Measurements from ENCODE around the gene AMDHD1.

The AMDHD1 gene

GRCh38 chr12:95972832-95973456, 29.8 kb downstream of the AMDHD1 start:
- no peak overlapping the region for H3K27ac Mint-ChIP-seq
- ATAC-seq (replicated peaks) (no peak), DNase-seq (no peak)
- H3K9me3 Mint-ChIP-seq = no peaks in the 10 kb centered on the region
- no peaks in the 10 kb centered on the region for H3K36me3 Mint-ChIP-seq (ENCODE audit: insufficient read depth)
- no peaks in the 10 kb centered on the region for H3K27me3 Mint-ChIP-seq
- H3K4me1 Mint-ChIP-seq (ENCODE audit: low read depth in 2 of 2) = no peaks in the 10 kb centered on the region
- no peak overlapping the region for H3K4me3 Mint-ChIP-seq

DNA sequence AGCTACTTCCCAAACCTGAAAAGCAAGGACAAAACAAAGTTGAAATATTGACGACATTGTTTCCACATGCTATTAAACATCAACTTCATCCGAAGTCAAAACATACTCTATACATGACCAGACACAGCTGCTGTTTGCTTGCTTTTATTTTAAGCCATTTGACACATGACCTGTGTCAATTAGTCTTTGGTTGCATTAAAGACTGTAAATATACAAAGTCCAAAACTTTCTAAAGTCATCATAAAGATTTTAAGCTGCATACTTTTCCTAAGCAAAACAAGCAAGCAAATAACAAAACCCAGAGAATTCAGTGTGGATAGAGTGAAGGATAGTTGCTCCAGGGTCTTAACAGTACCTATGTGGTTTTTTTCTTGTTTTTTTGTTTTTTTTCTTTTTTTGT, 31.2 kb downstream of the AMDHD1 start:
- H3K27ac Mint-ChIP-seq = no peak overlapping the region
- no peaks in the 10 kb centered on the region for H3K36me3 Mint-ChIP-seq (ENCODE audit: insufficient read depth)

DNA sequence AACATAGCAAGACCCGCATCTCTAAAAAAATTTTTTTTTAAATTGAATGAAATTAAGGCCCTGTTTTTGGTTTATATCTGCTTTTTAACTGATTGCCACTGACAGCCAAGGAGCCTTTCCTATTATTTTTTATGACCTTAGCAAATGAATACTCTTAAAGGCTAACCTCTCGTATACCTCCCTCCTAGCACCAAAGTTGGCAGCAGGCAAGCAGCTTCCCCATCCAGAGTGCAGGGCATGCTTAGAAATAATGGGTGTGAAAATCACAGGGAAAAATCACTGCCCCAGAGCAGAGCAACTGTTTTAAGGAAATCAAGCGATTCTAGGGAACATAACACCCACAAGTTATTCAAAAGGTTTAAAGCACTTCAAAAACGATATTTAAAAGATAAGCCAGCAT, 32.4 kb downstream of the AMDHD1 start:
- DNase-seq = no peak
- Mint-ChIP-seq H3K9me3 (no peaks in the 10 kb centered on the region), H3K4me1 (ENCODE audit: low read depth in 2 of 2) (no peaks in the 10 kb centered on the region), H3K36me3 (ENCODE audit: insufficient read depth) (no peaks in the 10 kb centered on the region), H3K27me3 (no peaks in the 10 kb centered on the region), H3K27ac (no peak overlapping the region), H3K4me3 (no peak overlapping the region)
- no peak for ATAC-seq (replicated peaks)

More for the DNA sequence above, 31.2 kb downstream of the AMDHD1 start:
- H3K27me3 Mint-ChIP-seq = no peaks in the 10 kb centered on the region
- no peak for ATAC-seq (replicated peaks)
- no peaks in the 10 kb centered on the region for H3K9me3 Mint-ChIP-seq
- no peaks in the 10 kb centered on the region for H3K4me1 Mint-ChIP-seq (ENCODE audit: low read depth in 2 of 2)
- H3K4me3 Mint-ChIP-seq = no peak overlapping the region
- DNase-seq = no peak

- Mint-ChIP-seq H3K27ac (no peak overlapping the region), H3K36me3 (ENCODE audit: insufficient read depth) (no peaks in the 10 kb centered on the region), H3K4me1 (ENCODE audit: low read depth in 2 of 2) (no peaks in the 10 kb centered on the region), H3K4me3 (no peak overlapping the region), H3K27me3 (no peaks in the 10 kb centered on the region), H3K9me3 (no peaks in the 10 kb centered on the region)
- no peak for DNase-seq
- no peak for ATAC-seq (replicated peaks)
Observed at GRCh38 chr12:95976416-95976832, 33.3 kb downstream of the AMDHD1 start.

DNA sequence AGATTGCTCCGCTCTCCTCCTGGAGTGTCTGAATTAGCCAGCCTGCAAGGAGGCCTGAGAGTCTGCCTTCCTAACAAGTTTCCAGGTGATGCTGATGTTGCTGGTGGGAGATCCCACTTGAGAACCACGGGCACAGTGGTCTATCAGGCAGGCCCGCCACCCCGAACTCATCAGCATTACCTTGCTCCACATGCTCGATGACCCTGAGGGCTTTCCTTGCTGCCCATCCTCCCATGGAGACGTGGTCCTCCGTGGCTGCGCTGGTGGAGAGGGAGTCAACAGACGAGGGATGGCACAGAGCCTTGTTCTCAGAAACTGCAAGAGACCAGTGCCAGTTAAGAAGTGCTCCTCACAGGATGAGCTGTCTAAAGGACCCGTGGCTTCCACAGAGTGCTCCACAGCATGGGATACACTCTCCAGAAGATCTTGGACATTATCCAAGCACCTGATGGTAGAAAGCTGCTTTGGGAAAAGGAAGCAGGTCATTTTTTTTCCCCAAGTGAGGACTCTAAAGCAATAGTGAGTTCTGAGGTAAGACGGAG, 34.7 kb downstream of the AMDHD1 start:
- ATAC-seq (replicated peaks) (no peak), DNase-seq (no peak)
- no peak overlapping the region for H3K27ac Mint-ChIP-seq
- no peaks in the 10 kb centered on the region for H3K27me3 Mint-ChIP-seq
- no peak overlapping the region for H3K4me3 Mint-ChIP-seq
- H3K4me1 Mint-ChIP-seq (ENCODE audit: low read depth in 2 of 2) = no peaks in the 10 kb centered on the region
- H3K36me3 Mint-ChIP-seq (ENCODE audit: insufficient read depth) = no peaks in the 10 kb centered on the region
- no peaks in the 10 kb centered on the region for H3K9me3 Mint-ChIP-seq

DNA sequence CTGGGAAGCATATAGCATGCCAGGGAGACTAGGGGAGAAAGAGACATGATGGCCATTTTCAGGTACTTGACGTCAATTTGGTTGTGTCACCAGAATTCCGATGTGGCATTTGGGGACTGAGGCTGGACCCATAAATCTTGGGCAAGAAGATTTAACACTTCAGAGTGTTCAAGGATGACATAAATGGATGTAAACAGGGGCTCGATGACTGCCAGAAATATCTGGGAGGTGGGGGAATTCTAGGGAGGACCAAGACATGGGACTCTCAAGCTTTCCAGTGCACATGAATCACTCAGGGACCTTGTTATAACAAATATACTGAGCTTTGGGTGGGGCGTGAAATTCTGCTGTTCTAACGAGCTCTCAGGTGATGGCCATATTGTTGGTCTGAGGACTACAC, 35.2 kb downstream of the AMDHD1 start:
- Mint-ChIP-seq H3K9me3 (no peaks in the 10 kb centered on the region), H3K27me3 (no peaks in the 10 kb centered on the region), H3K4me3 (no peak overlapping the region), H3K4me1 (ENCODE audit: low read depth in 2 of 2) (no peaks in the 10 kb centered on the region), H3K27ac (no peak overlapping the region), H3K36me3 (ENCODE audit: insufficient read depth) (no peaks in the 10 kb centered on the region)
- no peak for DNase-seq
- ATAC-seq (replicated peaks) = no peak

DNA sequence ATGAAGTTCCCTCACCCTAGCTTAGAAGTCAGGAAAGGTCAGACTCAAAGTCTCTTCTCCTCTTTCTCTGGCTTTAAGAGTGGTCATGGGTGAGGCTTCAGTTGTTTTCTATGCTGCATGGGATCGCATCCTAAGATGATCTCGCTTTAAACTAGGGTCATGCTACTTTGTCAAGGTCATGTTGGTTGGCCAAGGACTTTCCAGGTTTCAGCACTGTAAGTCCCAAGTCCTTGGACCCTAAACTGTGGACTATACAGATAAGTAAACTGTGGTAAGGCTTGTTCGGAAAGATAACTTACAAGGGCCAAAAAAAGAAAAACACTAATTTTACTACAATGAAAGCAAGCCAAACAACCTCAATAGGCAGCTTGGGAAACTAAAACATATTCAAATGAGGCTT, 35.6 kb downstream of the AMDHD1 start:
- Mint-ChIP-seq H3K27me3 (no peaks in the 10 kb centered on the region), H3K4me3 (no peak overlapping the region), H3K36me3 (ENCODE audit: insufficient read depth) (no peaks in the 10 kb centered on the region), H3K9me3 (no peaks in the 10 kb centered on the region), H3K4me1 (ENCODE audit: low read depth in 2 of 2) (no peaks in the 10 kb centered on the region), H3K27ac (no peak overlapping the region)
- DNase-seq (no peak), ATAC-seq (replicated peaks) (no peak)

GRCh38 chr12:95980437-95980836, 37.3 kb downstream of the AMDHD1 start:
- Mint-ChIP-seq H3K4me1 (ENCODE audit: low read depth in 2 of 2) (no peaks in the 10 kb centered on the region), H3K9me3 (no peaks in the 10 kb centered on the region), H3K27ac (no peak overlapping the region), H3K36me3 (ENCODE audit: insufficient read depth) (no peaks in the 10 kb centered on the region), H3K4me3 (no peak overlapping the region), H3K27me3 (no peaks in the 10 kb centered on the region)
- DNase-seq (no peak), ATAC-seq (replicated peaks) (no peak)

- ATAC-seq (replicated peaks) = no peak
- H3K9me3 Mint-ChIP-seq = no peaks in the 10 kb centered on the region
- no peak overlapping the region for H3K27ac Mint-ChIP-seq
- DNase-seq = no peak
- H3K27me3 Mint-ChIP-seq = no peaks in the 10 kb centered on the region
- H3K4me1 Mint-ChIP-seq (ENCODE audit: low read depth in 2 of 2) = no peaks in the 10 kb centered on the region
- H3K36me3 Mint-ChIP-seq (ENCODE audit: insufficient read depth) = no peaks in the 10 kb centered on the region
- H3K4me3 Mint-ChIP-seq = no peak overlapping the region
Observed at GRCh38 chr12:95982602-95983001, 39.5 kb downstream of the AMDHD1 start.

DNA sequence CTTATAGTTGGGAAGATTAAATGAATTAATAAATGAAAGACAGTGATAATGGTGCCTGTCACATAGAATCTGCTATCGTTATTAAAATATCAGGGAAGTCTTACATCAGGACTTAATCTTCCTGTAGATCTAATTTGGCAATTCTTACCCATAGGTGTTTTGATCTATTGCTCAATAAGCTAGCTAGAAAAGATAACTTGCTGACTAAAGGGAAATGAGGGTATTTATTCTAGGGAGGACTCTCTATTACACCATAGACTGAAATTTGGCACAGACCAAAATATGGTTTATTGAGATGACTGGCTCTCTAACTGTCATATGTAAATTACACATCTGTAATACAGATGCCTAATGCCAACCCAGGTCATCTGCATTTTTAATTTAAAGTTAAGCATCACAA, 41.6 kb downstream of the AMDHD1 start:
- Mint-ChIP-seq H3K27ac (no peak overlapping the region), H3K27me3 (peaks cover 0 to 10% of the 10 kb centered on the region in 2 donors)
- ATAC-seq (replicated peaks) = no peak

GRCh38 chr12:95986635-95987570, 43.8 kb downstream of the AMDHD1 start:
- Mint-ChIP-seq H3K36me3 (ENCODE audit: insufficient read depth) (peaks cover 3% of the 10 kb centered on the region), H3K4me1 (ENCODE audit: low read depth in 2 of 2) (no peaks in the 10 kb centered on the region), H3K27ac (no peak overlapping the region), H3K9me3 (no peaks in the 10 kb centered on the region), H3K4me3 (no peak overlapping the region), H3K27me3 (peaks cover 0 to 10% of the 10 kb centered on the region in 2 donors)
- DNase-seq (no peak), ATAC-seq (replicated peaks) (no peak)

More for the DNA sequence above, 41.6 kb downstream of the AMDHD1 start:
- H3K9me3 Mint-ChIP-seq = no peaks in the 10 kb centered on the region
- no peak overlapping the region for H3K4me3 Mint-ChIP-seq
- no peaks in the 10 kb centered on the region for H3K4me1 Mint-ChIP-seq (ENCODE audit: low read depth in 2 of 2)
- H3K36me3 Mint-ChIP-seq (ENCODE audit: insufficient read depth) = no peaks in the 10 kb centered on the region
- no peak for DNase-seq

GRCh38 chr12:95988506-95989275, 45.6 kb downstream of the AMDHD1 start:
- ATAC-seq (replicated peaks) (no peak), DNase-seq (no peak)
- no peak overlapping the region for H3K27ac Mint-ChIP-seq
- peaks cover 0 to 10% of the 10 kb centered on the region in 2 donors for H3K27me3 Mint-ChIP-seq
- peaks cover 3% of the 10 kb centered on the region for H3K36me3 Mint-ChIP-seq (ENCODE audit: insufficient read depth)
- no peaks in the 10 kb centered on the region for H3K4me1 Mint-ChIP-seq (ENCODE audit: low read depth in 2 of 2)
- H3K4me3 Mint-ChIP-seq = no peak overlapping the region
- no peaks in the 10 kb centered on the region for H3K9me3 Mint-ChIP-seq

GRCh38 chr12:95989504-95990123, 46.5 kb downstream of the AMDHD1 start:
- Mint-ChIP-seq H3K4me3 (no peak overlapping the region), H3K27ac (no peak overlapping the region), H3K9me3 (no peaks in the 10 kb centered on the region), H3K4me1 (ENCODE audit: low read depth in 2 of 2) (no peaks in the 10 kb centered on the region), H3K36me3 (ENCODE audit: insufficient read depth) (peaks cover 3% of the 10 kb centered on the region), H3K27me3 (peaks cover 0 to 10% of the 10 kb centered on the region in 2 donors)
- ATAC-seq (replicated peaks) (no peak), DNase-seq (no peak)

All from effector memory CD8-positive, alpha-beta T cell (primary cell).